ENCODE measurements around the gene PARN.

The PARN gene

GRCh38 chr16:14475370-14476139 is 154.5 kb downstream of the PARN start:
- Histone ChIP-seq H3K27ac (ENCODE audit: low read depth, low read length) (no peak overlapping the region), H3K4me2 (ENCODE audit: low read length) (no peak overlapping the region)

GRCh38 chr16:14473488-14473887 is 156.6 kb downstream of the PARN start:
- H3K27ac ChIP-seq (ENCODE audit: low read depth, low read length), result no peak overlapping the region
- no peaks in the 10 kb centered on the region for H3K9me2 ChIP-seq (replicated peaks; ENCODE audit: control insufficient read depth, low read length)
- peaks cover 66% of the 10 kb centered on the region for H3K36me3 ChIP-seq (ENCODE audit: control insufficient read depth, low read length)
- no peak overlapping the region for H3K4me2 ChIP-seq (ENCODE audit: low read length)
- TF ChIP-seq EZH2phosphoT487 (IDR thresholded peaks at IDR 0.05; ENCODE audit: borderline replicate concordance, low read length), result no peak
- TF ChIP-seq CTCF (IDR thresholded peaks at IDR 0.05; ENCODE audit: low read depth, low read length, poor library complexity, severe bottlenecking), result no peak
- 0 out of 2 replicates have a peak, but pooled peaks cover 6% of the 10 kb centered on the region for H3F3A ChIP-seq (ENCODE audit: control insufficient read depth, insufficient read depth)
- peaks cover 22% of the 10 kb centered on the region; the same call in 1 of the 2 replicates for H3K79me2 ChIP-seq (ENCODE audit: control insufficient read depth, low read length)
- H3K4me3 ChIP-seq (ENCODE audit: low read length), result no peak overlapping the region
- no peaks in the 10 kb centered on the region for H4K20me1 ChIP-seq (ENCODE audit: control insufficient read depth, insufficient read depth, low read depth, low read length)
- no peaks in the 10 kb centered on the region for H3K27me3 ChIP-seq (ENCODE audit: control insufficient read depth, low read length)
- no peaks in the 10 kb centered on the region for H3K9me3 ChIP-seq (ENCODE audit: control insufficient read depth, insufficient read depth, low read length)
- H3K4me1 ChIP-seq (ENCODE audit: control insufficient read depth, low read length), result no peaks in the 10 kb centered on the region

More at GRCh38 chr16:14475370-14476139, 154.5 kb downstream of the PARN start:
- Histone ChIP-seq H3K36me3 (ENCODE audit: control insufficient read depth, low read length) (peaks cover 79% of the 10 kb centered on the region), H3K79me2 (ENCODE audit: control insufficient read depth, low read length) (peaks cover 22% of the 10 kb centered on the region; the same call in 1 of the 2 replicates), H3K9me3 (ENCODE audit: control insufficient read depth, insufficient read depth, low read length) (no peaks in the 10 kb centered on the region), H3K4me1 (ENCODE audit: control insufficient read depth, low read length) (no peaks in the 10 kb centered on the region), H3K27me3 (ENCODE audit: control insufficient read depth, low read length) (no peaks in the 10 kb centered on the region), H3K9me2 (replicated peaks; ENCODE audit: control insufficient read depth, low read length) (no peaks in the 10 kb centered on the region), H4K20me1 (ENCODE audit: control insufficient read depth, insufficient read depth, low read depth, low read length) (no peaks in the 10 kb centered on the region), H3K4me3 (ENCODE audit: low read length) (no peak overlapping the region), H3F3A (ENCODE audit: control insufficient read depth, insufficient read depth) (0 out of 2 replicates have a peak, but pooled peaks cover 6% of the 10 kb centered on the region)
- no peak for TF ChIP-seq EZH2phosphoT487 (IDR thresholded peaks at IDR 0.05; ENCODE audit: borderline replicate concordance, low read length)
- no peak for TF ChIP-seq CTCF (IDR thresholded peaks at IDR 0.05; ENCODE audit: low read depth, low read length, poor library complexity, severe bottlenecking)

- no peaks in the 10 kb centered on the region for H3K9me2 ChIP-seq (replicated peaks; ENCODE audit: control insufficient read depth, low read length)
- TF ChIP-seq CTCF (IDR thresholded peaks at IDR 0.05; ENCODE audit: low read depth, low read length, poor library complexity, severe bottlenecking) (no peak), EZH2phosphoT487 (IDR thresholded peaks at IDR 0.05; ENCODE audit: borderline replicate concordance, low read length) (no peak)
- H3K9me3 ChIP-seq (ENCODE audit: control insufficient read depth, insufficient read depth, low read length), result peaks cover 3% of the 10 kb centered on the region; the same call in 1 of the 2 replicates
- no peaks in the 10 kb centered on the region for H3K27me3 ChIP-seq (ENCODE audit: control insufficient read depth, low read length)
- H3K36me3 ChIP-seq (ENCODE audit: control insufficient read depth, low read length), result peaks cover 69% of the 10 kb centered on the region
- H3K4me3 ChIP-seq (ENCODE audit: low read length), result no peak overlapping the region
- no peak overlapping the region for H3K4me2 ChIP-seq (ENCODE audit: low read length)
- H3F3A ChIP-seq (ENCODE audit: control insufficient read depth, insufficient read depth), result 0 out of 2 replicates have a peak, but pooled peaks cover 6% of the 10 kb centered on the region
- peaks cover 23% of the 10 kb centered on the region; the same call in 1 of the 2 replicates for H3K79me2 ChIP-seq (ENCODE audit: control insufficient read depth, low read length)
- no peaks in the 10 kb centered on the region for H4K20me1 ChIP-seq (ENCODE audit: control insufficient read depth, insufficient read depth, low read depth, low read length)
- no peaks in the 10 kb centered on the region for H3K4me1 ChIP-seq (ENCODE audit: control insufficient read depth, low read length)
- no peak overlapping the region for H3K27ac ChIP-seq (ENCODE audit: low read depth, low read length)
Measured at GRCh38 chr16:14472357-14472756, 157.7 kb downstream of the PARN start.

Measured in DOHH2 (cell line).